ENCODE data around the gene SPECC1L. TPM values are rescaled to one million over a fixed set of nuclear protein-coding genes. Genes with fewer than 3 reads are reported as not detected.

SPECC1L gene
- total RNA-seq, 6 donors from 2014 or later: 37.7 to 80.6 (median 62.3) TPM

DNA sequence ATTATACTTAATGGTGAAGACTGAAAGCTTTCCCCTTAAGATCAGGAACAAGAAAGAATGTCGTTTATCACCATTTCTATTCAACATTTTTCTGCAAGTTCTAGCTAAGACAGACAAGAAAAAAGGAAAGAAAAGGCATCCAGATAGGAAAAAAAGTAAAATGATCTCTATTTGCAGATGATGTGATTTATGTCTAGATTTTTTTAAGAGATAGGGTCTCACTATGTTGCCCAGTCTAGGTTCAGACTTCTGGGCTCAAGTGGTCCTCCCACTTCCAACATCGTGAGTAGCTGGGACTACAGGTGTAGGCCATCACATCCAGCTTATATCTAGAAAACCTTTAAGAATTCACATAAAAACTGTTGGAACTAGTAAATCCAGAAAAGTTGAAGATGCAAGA, 105.4 kb downstream of the SPECC1L start:
- no peaks in the 10 kb centered on the region for H3K27me3 ChIP-seq
- peaks cover 0 to 5% (median 0%) of the 10 kb centered on the region in 4 donors for H3K4me1 ChIP-seq
- no peak overlapping the region for H3K4me3 ChIP-seq
- ATAC-seq (ENCODE audit: low FRiP score in 2 of 2) (no peak), DNase-seq (no peak)
- WGBS, 2 donors: 94 to 100% methylated on average over 2 of the region's 2 CpGs
- peaks cover 0 to 57% (median 16%) of the 10 kb centered on the region in 4 donors for H3K36me3 ChIP-seq
- H3K9me3 ChIP-seq: no peaks in the 10 kb centered on the region
- no peak overlapping the region for H3K27ac ChIP-seq
- TF ChIP-seq POLR2AphosphoS5 (IDR thresholded peaks at IDR 0.05) (no peak), EP300 (IDR thresholded peaks at IDR 0.05) (no peak), POLR2A (IDR thresholded peaks at IDR 0.05) (no peak)
- TF ChIP-seq, protein P1, sequence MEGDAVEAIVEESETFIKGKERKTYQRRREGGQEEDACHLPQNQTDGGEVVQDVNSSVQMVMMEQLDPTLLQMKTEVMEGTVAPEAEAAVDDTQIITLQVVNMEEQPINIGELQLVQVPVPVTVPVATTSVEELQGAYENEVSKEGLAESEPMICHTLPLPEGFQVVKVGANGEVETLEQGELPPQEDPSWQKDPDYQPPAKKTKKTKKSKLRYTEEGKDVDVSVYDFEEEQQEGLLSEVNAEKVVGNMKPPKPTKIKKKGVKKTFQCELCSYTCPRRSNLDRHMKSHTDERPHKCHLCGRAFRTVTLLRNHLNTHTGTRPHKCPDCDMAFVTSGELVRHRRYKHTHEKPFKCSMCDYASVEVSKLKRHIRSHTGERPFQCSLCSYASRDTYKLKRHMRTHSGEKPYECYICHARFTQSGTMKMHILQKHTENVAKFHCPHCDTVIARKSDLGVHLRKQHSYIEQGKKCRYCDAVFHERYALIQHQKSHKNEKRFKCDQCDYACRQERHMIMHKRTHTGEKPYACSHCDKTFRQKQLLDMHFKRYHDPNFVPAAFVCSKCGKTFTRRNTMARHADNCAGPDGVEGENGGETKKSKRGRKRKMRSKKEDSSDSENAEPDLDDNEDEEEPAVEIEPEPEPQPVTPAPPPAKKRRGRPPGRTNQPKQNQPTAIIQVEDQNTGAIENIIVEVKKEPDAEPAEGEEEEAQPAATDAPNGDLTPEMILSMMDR (IDR thresholded peaks at IDR 0.05): no peak

DNA sequence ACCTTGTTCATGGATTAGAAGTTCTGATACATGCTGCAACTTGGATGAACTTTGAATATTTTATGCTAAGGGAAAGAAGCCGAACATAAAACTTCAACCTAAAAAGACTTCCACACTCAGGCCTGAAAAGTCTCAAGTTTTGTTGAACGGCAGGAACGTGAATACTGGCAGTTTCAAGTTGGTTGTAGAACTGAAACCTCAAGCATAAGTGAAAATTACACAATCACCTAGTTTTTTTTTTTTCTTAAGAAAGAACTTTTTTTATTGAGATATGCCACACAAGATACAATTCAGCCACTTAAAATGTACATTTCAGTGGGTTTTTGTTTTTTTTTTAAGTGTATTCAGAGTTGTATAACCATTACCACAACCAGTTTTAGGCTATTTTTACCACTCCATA, 106.0 kb downstream of the SPECC1L start:
- Histone ChIP-seq H3K4me3 (no peak overlapping the region), H3K36me3 (peaks cover 0 to 55% (median 13%) of the 10 kb centered on the region in 4 donors), H3K4me1 (peaks cover 0 to 5% (median 0%) of the 10 kb centered on the region in 4 donors), H3K27me3 (no peaks in the 10 kb centered on the region), H3K9me3 (no peaks in the 10 kb centered on the region), H3K27ac (no peak overlapping the region)
- no peak for ATAC-seq (ENCODE audit: low FRiP score in 2 of 2)
- WGBS, 2 donors: 50 to 65% methylated on average over 3 of the region's 3 CpGs
- no peak for DNase-seq
- TF ChIP-seq EP300 (IDR thresholded peaks at IDR 0.05) (no peak), POLR2A (IDR thresholded peaks at IDR 0.05) (no peak), POLR2AphosphoS5 (IDR thresholded peaks at IDR 0.05) (no peak)
- TF ChIP-seq, protein P1 (IDR thresholded peaks at IDR 0.05): no peak

DNA sequence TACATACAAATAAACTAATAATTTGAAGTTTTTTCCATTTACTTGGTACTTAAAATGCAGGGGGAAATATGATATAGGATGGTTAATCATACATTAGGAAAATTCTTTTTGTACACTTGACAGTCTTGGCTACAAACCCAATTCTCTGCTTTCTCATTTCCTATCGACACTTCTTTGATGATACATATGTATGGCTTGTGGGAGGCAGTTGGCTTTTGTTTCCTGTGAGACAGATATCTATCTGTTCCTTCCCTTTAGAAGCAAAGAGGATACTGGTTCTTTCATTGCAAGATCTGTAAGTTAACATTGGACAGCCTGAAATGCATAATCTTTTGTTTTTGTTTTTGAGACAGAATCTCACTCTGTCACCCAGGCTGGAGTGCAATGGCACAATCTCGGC, 108.9 kb downstream of the SPECC1L start:
- peaks cover 0 to 5% (median 0%) of the 10 kb centered on the region in 4 donors for H3K4me1 ChIP-seq
- H3K27ac ChIP-seq: no peak overlapping the region
- H3K27me3 ChIP-seq: no peaks in the 10 kb centered on the region
- H3K4me3 ChIP-seq: no peak overlapping the region
- 39 to 40% methylated on average over 2 of the region's 2 CpGs for WGBS, 2 donors
- H3K36me3 ChIP-seq: peaks cover 0 to 39% (median 6%) of the 10 kb centered on the region in 4 donors
- no peak for DNase-seq
- H3K9me3 ChIP-seq: no peaks in the 10 kb centered on the region
- no peak for ATAC-seq (ENCODE audit: low FRiP score in 2 of 2)
- TF ChIP-seq POLR2A (IDR thresholded peaks at IDR 0.05): no peak
- TF ChIP-seq POLR2AphosphoS5 (IDR thresholded peaks at IDR 0.05): no peak
- no peak for TF ChIP-seq EP300 (IDR thresholded peaks at IDR 0.05)
- TF ChIP-seq, protein P1 (IDR thresholded peaks at IDR 0.05): no peak

DNA sequence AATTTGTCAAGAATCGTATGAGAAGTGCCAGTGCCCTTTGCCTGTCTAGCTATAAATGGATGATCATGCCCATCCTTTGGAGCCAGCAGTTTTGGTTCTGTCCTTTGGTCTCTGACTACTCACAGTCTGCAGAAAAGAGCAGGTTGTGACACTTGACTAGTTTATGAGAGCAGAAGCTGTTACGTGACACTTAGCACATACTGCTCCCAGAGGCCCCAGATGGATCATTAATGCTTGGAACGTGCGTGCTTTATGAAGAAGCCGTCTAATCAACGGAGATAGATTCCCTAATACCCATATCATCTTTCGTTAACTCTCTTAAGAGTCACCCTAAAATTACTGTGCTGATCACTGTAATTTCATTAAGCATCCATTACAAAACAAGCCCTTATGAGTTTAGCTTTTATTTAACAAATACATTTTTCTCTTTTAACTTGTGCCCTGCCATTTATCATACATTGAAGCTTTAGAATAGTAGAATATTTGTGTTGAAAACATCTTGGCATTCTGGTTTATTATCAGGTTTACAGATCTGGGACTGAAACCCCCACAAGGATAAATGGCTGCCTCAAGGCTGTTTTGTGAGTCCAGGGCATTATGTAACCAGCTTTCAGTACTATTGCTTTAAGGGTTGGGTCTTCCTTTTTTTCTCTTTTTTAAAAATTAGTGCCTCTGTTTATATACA, 109.7 kb downstream of the SPECC1L start:
- no peak for ATAC-seq (ENCODE audit: low FRiP score in 2 of 2)
- Histone ChIP-seq H3K27me3 (no peaks in the 10 kb centered on the region), H3K27ac (no peak overlapping the region), H3K9me3 (no peaks in the 10 kb centered on the region), H3K4me1 (peaks cover 0 to 5% (median 0%) of the 10 kb centered on the region in 4 donors), H3K36me3 (peaks cover 0 to 34% (median 6%) of the 10 kb centered on the region in 4 donors), H3K4me3 (no peak overlapping the region)
- DNase-seq: no peak
- TF ChIP-seq POLR2A (IDR thresholded peaks at IDR 0.05) (no peak), EP300 (IDR thresholded peaks at IDR 0.05) (no peak), POLR2AphosphoS5 (IDR thresholded peaks at IDR 0.05) (no peak)
- TF ChIP-seq, protein P1 (IDR thresholded peaks at IDR 0.05): no peak
- 88 to 93% methylated on average over 7 of the region's 7 CpGs for WGBS, 2 donors

DNA sequence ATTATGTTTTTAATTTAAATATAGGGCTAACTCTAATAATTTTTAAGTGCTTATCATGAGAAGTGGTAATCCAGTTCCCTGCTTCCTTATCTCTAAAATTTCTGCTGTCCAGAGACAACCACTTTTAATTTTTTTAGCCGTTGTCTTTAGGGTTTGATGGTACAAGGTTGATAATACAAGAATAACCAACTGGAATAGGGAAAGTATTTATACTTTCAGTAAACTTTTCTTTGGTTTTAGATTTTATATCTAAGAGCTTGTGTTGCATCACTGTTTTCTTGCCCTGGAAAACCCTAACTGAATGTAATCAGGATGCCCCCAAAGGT, 110.2 kb downstream of the SPECC1L start:
- Histone ChIP-seq H3K9me3 (no peaks in the 10 kb centered on the region), H3K27ac (no peak overlapping the region), H3K4me3 (no peak overlapping the region), H3K27me3 (no peaks in the 10 kb centered on the region), H3K36me3 (peaks cover 0 to 29% (median 4%) of the 10 kb centered on the region in 4 donors), H3K4me1 (peaks cover 0 to 5% (median 0%) of the 10 kb centered on the region in 4 donors)
- no peak for ATAC-seq (ENCODE audit: low FRiP score in 2 of 2)
- no peak for DNase-seq
- WGBS, 2 donors: 71 to 73% methylated on average over 1 of the region's 1 CpG
- no peak for TF ChIP-seq POLR2AphosphoS5 (IDR thresholded peaks at IDR 0.05)
- TF ChIP-seq, protein P1 (IDR thresholded peaks at IDR 0.05): no peak

All from upper lobe of left lung (tissue), 6 donors.